ENCODE data around the gene FXR2. TPM values are rescaled to one million over a fixed set of nuclear protein-coding genes. Genes with fewer than 3 reads are reported as not detected.

Gene FXR2
- total RNA-seq, 4 donors from 2014 or later, result 34.7 to 39.4 (median 36.7) TPM

- Histone ChIP-seq H3K36me3 (peaks cover 0 to 10% (median 0%) of the 10 kb centered on the region in 3 donors), H3K4me3 (peak overlapping the region; percentile 18 to 88 (median 60)), H3K9me3 (no peaks in the 10 kb centered on the region), H3K27me3 (no peaks in the 10 kb centered on the region), H3K4me1 (peaks cover 0 to 57% (median 45%) of the 10 kb centered on the region in 4 donors), H3K27ac (peak overlapping the region; percentile 92 to 94 (median 94))
- DNase-seq (ENCODE audit: low spot score in 2 of 2), result peak; percentile 73 to 74
- TF ChIP-seq EP300 (IDR thresholded peaks at IDR 0.05), result peak; percentile 86 to 88
- TF ChIP-seq CTCF (IDR thresholded peaks at IDR 0.05), result peak in 1 of 5 experiments; percentile 5
- peak in 1 of 2 donors; percentile 60 for TF ChIP-seq POLR2A (IDR thresholded peaks at IDR 0.05)
- WGBS, 2 donors, result 11 to 13% methylated on average over 18 to 21 of the region's 21 CpGs
Observed at GRCh38 chr17:7557775-7558543, 56.7 kb downstream of the FXR2 start.

GRCh38 chr17:7557147-7557764 lies 57.4 kb downstream of the FXR2 start:
- H3K4me1 ChIP-seq, result peaks cover 0 to 50% (median 39%) of the 10 kb centered on the region in 4 donors
- whole genome bisulfite sequencing, 2 donors, result 43 to 53% methylated on average over 19 of the region's 19 CpGs
- DNase-seq (ENCODE audit: low spot score in 2 of 2), result no peak

GRCh38 chr17:7556627-7557026 lies 58.1 kb downstream of the FXR2 start:
- DNase-seq (ENCODE audit: low spot score in 2 of 2), result no peak
- Histone ChIP-seq H3K4me3 (no peak overlapping the region), H3K27ac (peak overlapping the region; percentile 92 to 94 (median 94)), H3K27me3 (no peaks in the 10 kb centered on the region), H3K9me3 (no peaks in the 10 kb centered on the region), H3K4me1 (peaks cover 0 to 49% (median 39%) of the 10 kb centered on the region in 4 donors), H3K36me3 (peaks cover 0 to 11% (median 0%) of the 10 kb centered on the region in 3 donors)
- 86 to 90% methylated on average over 12 of the region's 12 CpGs for WGBS, 2 donors
- no peak for TF ChIP-seq POLR2A (IDR thresholded peaks at IDR 0.05)
- no peak for TF ChIP-seq EP300 (IDR thresholded peaks at IDR 0.05)
- TF ChIP-seq CTCF (IDR thresholded peaks at IDR 0.05), result no peak

More at GRCh38 chr17:7557147-7557764, 57.4 kb downstream of the FXR2 start:
- Histone ChIP-seq H3K27me3 (no peaks in the 10 kb centered on the region), H3K4me3 (no peak overlapping the region), H3K27ac (peak overlapping the region; percentile 92 to 94 (median 94)), H3K36me3 (peaks cover 0 to 9% (median 0%) of the 10 kb centered on the region in 3 donors), H3K9me3 (no peaks in the 10 kb centered on the region)
- TF ChIP-seq POLR2A (IDR thresholded peaks at IDR 0.05) (no peak), EP300 (IDR thresholded peaks at IDR 0.05) (no peak), CTCF (IDR thresholded peaks at IDR 0.05) (no peak)

- peak overlapping the region in 1 of 4 donors; percentile 8 for H3K27ac ChIP-seq
- H3K36me3 ChIP-seq, result peaks cover 0 to 23% (median 0%) of the 10 kb centered on the region in 3 donors
- no peak for DNase-seq (ENCODE audit: low spot score in 2 of 2)
- TF ChIP-seq POLR2A (IDR thresholded peaks at IDR 0.05) (no peak), EP300 (IDR thresholded peaks at IDR 0.05) (no peak), CTCF (IDR thresholded peaks at IDR 0.05) (no peak)
- no peaks in the 10 kb centered on the region for H3K27me3 ChIP-seq
- H3K4me1 ChIP-seq, result peaks cover 0 to 51% (median 35%) of the 10 kb centered on the region in 4 donors
- no peaks in the 10 kb centered on the region for H3K9me3 ChIP-seq
- WGBS, 2 donors, result 61% methylated on average over 10 of the region's 10 CpGs
- no peak overlapping the region for H3K4me3 ChIP-seq
Observed at GRCh38 chr17:7555320-7555948, 59.3 kb downstream of the FXR2 start.
